ENCODE measurements around the gene SNAP47.

- no peak for TF ChIP-seq EZH2phosphoT487 (IDR thresholded peaks at IDR 0.05; ENCODE audit: insufficient read depth, low read depth)
- TF ChIP-seq EZH2 (IDR thresholded peaks at IDR 0.05; ENCODE audit: insufficient read depth, poor library complexity, severe bottlenecking), result no peak
These were observed 6.1 kb downstream of the SNAP47 start for GRCh38 chr1:227741166-227741870.

Data from GM23248 (cell line).